ENCODE measurements around the gene PLPPR3. TPM values are rescaled to one million over a fixed set of nuclear protein-coding genes. Genes with fewer than 3 reads are reported as not detected.

PLPPR3 gene
- total and polyA plus RNA-seq, 9 of the 15 experiments (the other 6 are each of a cell fraction or from before 2014, with no cell fraction given) = 0.01 to 48.2 (median 8.6) TPM

DNA sequence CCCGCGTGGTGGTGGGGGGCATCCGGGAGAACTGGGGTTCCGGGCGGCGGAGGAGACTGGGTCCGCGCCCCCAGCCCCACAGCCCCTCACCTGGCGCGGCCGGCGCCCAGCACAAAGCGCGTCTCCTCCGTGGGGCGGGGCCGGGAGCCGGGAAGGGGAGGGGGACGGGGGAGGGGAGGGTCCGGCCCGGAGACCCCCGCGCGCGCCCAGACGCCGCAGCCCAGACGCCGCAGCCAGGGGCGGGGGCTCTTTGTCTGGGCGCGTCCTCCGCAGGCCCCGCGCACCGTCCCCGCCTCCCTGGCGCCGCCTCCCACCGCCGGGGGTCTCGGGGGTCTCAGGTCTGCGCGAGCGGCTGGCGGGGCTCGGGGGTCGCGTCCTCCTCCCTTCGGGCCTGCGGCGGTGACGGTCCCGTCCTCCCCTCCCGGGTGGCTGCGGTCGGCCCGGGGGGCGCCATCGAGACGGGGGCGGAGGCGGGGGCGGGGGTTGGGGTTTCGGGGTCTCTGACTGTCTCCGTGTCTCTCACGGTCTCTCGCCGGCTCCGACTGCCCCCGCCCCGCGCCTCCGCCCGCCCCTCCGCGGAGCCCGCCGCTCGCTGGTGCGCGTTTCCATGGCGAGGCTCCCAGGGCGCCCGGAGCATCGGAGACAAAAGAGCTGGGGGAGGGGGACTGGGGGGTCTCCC lies at the start of gene PLPPR3 (continued):
- TF ChIP-seq RBM14 (IDR thresholded peaks at IDR 0.05; ENCODE audit: borderline replicate concordance, insufficient read depth, low read depth, low read length) (0 out of 2 replicates have a peak, but pooled peaks have one; percentile 27), MAFF (IDR thresholded peaks at IDR 0.05; ENCODE audit: low read length) (no peak), POLR2G (IDR thresholded peaks at IDR 0.05; ENCODE audit: low read depth, low read length) (peak; percentile 43; the same call in 1 of the 2 replicates), NONO (IDR thresholded peaks at IDR 0.05; ENCODE audit: low read depth in 2 of 2, low read length in 1 of 2) (0 out of 4 replicates have a peak, but pooled peaks of 1 of the 2 experiments have one; percentile 22), SMAD4 (CRISPR knock-in tag; conservative IDR thresholded peaks at IDR 0.05) (0 out of 2 replicates have a peak, but pooled peaks have one; percentile 6)
- TF ChIP-seq, protein P1, sequence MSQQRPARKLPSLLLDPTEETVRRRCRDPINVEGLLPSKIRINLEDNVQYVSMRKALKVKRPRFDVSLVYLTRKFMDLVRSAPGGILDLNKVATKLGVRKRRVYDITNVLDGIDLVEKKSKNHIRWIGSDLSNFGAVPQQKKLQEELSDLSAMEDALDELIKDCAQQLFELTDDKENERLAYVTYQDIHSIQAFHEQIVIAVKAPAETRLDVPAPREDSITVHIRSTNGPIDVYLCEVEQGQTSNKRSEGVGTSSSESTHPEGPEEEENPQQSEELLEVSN (IDR thresholded peaks at IDR 0.05; ENCODE audit: borderline replicate concordance in 1 of 2, extremely low read depth in 1 of 2, insufficient read depth in 1 of 2, insufficient read length in 1 of 2, low read depth in 1 of 2, low read length in 1 of 2, poor library complexity in 1 of 2, severe bottlenecking in 1 of 2) = peak in 1 of 2 experiments; percentile 41

GRCh38 chr19:870963-871401 lies 49.2 kb upstream of the PLPPR3 start:
- BruUV-seq (replicated peaks) = no TSS peak
- in situ Hi-C loops (cut with MboI) = no loop called here
- Histone ChIP-seq H3K27me3 (ENCODE audit: control insufficient read depth in 2 of 2, insufficient read depth in 2 of 2, low read length in 2 of 2) (no peaks in the 10 kb centered on the region), H3K9ac (ENCODE audit: insufficient read depth in 1 of 2, low read depth in 2 of 2, low read length in 2 of 2) (no peak overlapping the region; a peak in 1 of 4 replicates), H3K27ac (ENCODE audit: extremely low read depth, low read depth, low read length) (no peak overlapping the region), H3K4me3 (no peak overlapping the region), H2AFZ (ENCODE audit: low read depth, low read length) (no peak overlapping the region), H3K4me2 (ENCODE audit: insufficient read depth, low read length) (no peak overlapping the region), H3K9me3 (replicated peaks; ENCODE audit: control insufficient read depth, insufficient read depth, low read depth, low read length) (no peaks in the 10 kb centered on the region), H3K9me1 (ENCODE audit: control insufficient read depth, insufficient read depth, low read length) (no peaks in the 10 kb centered on the region), H4K20me1 (replicated peaks; ENCODE audit: control insufficient read depth, insufficient read depth, low read length) (no peaks in the 10 kb centered on the region; the same call in 1 of the 2 replicates), H3K79me2 (ENCODE audit: control insufficient read depth, insufficient read depth, low read length) (no peaks in the 10 kb centered on the region), H3K4me1 (replicated peaks in 1 of 2; ENCODE audit: control insufficient read depth in 2 of 2, insufficient read depth in 2 of 2, low read length in 2 of 2) (peaks cover 16 to 84% of the 10 kb centered on the region in 2 experiments), H3K36me3 (ENCODE audit: control insufficient read depth, insufficient read depth, low read length) (peaks cover 73% of the 10 kb centered on the region; the same call in 2 of the 3 replicates)
- POLR2A ChIA-PET = interaction anchor here (2.0 kb wide), 1 partner anchor 37 kb away, joined by 7 read pairs; no protein-coding TSS in a partner anchor
- intact Hi-C loops (cut with micrococcal nuclease) = no loop called here
- no peak for ATAC-seq
- WGBS (ENCODE audit: insufficient coverage, low coverage, missing lambda C conversion rate) = 83% methylated on average over 19 of the region's 28 CpGs
- DNase-seq (ENCODE audit: extremely low read depth in 1 of 4, low spot score in 3 of 4) = no peak
- CTCF ChIA-PET (ENCODE audit: low intra/inter-chr PET ratio) = no interaction called here
- TF ChIP-seq ZNF24 (IDR thresholded peaks at IDR 0.05) (no peak), RBFOX2 (IDR thresholded peaks at IDR 0.05; ENCODE audit: low read depth, low read length) (peak; percentile 36; the same call in 1 of the 2 replicates), FIP1L1 (IDR thresholded peaks at IDR 0.05; ENCODE audit: low read depth, low read length, poor library complexity, severe bottlenecking) (peak; percentile 42), RBM22 (IDR thresholded peaks at IDR 0.05; ENCODE audit: low read depth, low read length, poor library complexity, severe bottlenecking) (peak; percentile 60), POLR2G (IDR thresholded peaks at IDR 0.05; ENCODE audit: low read depth, low read length) (peak; percentile 65), RBM14 (IDR thresholded peaks at IDR 0.05; ENCODE audit: borderline replicate concordance, insufficient read depth, low read depth, low read length) (no peak), ZC3H11A (IDR thresholded peaks at IDR 0.05; ENCODE audit: low read depth, low read length) (no peak), PCBP1 (IDR thresholded peaks at IDR 0.05; ENCODE audit: low read depth, low read length, poor library complexity, severe bottlenecking) (peak; percentile 61), HNRNPL (IDR thresholded peaks at IDR 0.05; ENCODE audit: low read depth, low read length) (peak; percentile 77; the same call in 1 of the 2 replicates)
- FAIRE-seq = no peak

All from K562 (cell line).